HEK293 (cell line): ENCODE results near the gene MBD5.

Source experiments
- CTCF ChIA-PET: fragments of 350-600 bp; formaldehyde crosslinking; extraction: SDS; loops from one replicate; lab custom pipeline; 2021; ENCODE audit warnings: antibody characterized with exemption; lab: Yijun Ruan, JAX
- POLR2A ChIA-PET: fragments of 300-600 bp; formaldehyde crosslinking; extraction: SDS; loops from one replicate; lab custom pipeline; 2020; ENCODE audit warnings: antibody characterized with exemption, inconsistent platforms; lab: Yijun Ruan, JAX
- H3K27ac ChIP-seq: fragments of 200-500 bp; sonication (Bioruptor generic); 2 replicates; pipeline ENCODE4 v1.5.1; 2014; ENCODE audit warnings: low read depth, low read length, control low read depth, inconsistent platforms; ENCODE audit errors: extremely low read depth
- H3K36me3 ChIP-seq, 2 experiments: fragments of 200-500 bp in 1 of 2; sonication (Bioruptor generic) in 1 of 2; 1 replicate in 1 of 2; 2 replicates in 1 of 2; pipeline ENCODE4 v1.5.1; 2014 to 2017; ENCODE audit warnings: inconsistent platforms in 2 of 2, low read length in 2 of 2; ENCODE audit not compliant: control insufficient read depth in 2 of 2, insufficient read depth in 1 of 2
- H3K4me1 ChIP-seq: fragments of 200-500 bp; sonication (Bioruptor generic); 2 replicates; pipeline ENCODE4 v1.5.1; 2014; ENCODE audit warnings: mild to moderate bottlenecking, low read length, inconsistent platforms; ENCODE audit not compliant: control insufficient read depth, insufficient read depth
- H3K4me3 ChIP-seq: 2 replicates; pipeline ENCODE4 v1.5.1; 2011; ENCODE audit warnings: low read depth, mild to moderate bottlenecking, control low read depth, low read length, moderate library complexity
- H3K9me3 ChIP-seq: fragments of 200-500 bp; sonication (Bioruptor generic); 2 replicates; pipeline ENCODE4 v1.5.1; 2014; ENCODE audit warnings: low read depth, low read length, inconsistent platforms; ENCODE audit not compliant: control insufficient read depth, insufficient read depth
- AEBP2 ChIP-seq: fragments of 450-650 bp; formaldehyde crosslinking; IDR thresholded peaks from 2 replicates; pipeline ENCODE4 v1.5.1; 2016; ENCODE audit warnings: missing biosample characterization, missing genetic modification characterization, borderline replicate concordance
- HOXA7 ChIP-seq: sonication (generic); formaldehyde crosslinking; IDR thresholded peaks from 2 replicates; pipeline ENCODE4 v1.8.1; 2022; ENCODE audit warnings: missing genetic modification reagents, borderline replicate concordance
- KLF1 ChIP-seq: fragments of 450-650 bp; formaldehyde crosslinking; IDR thresholded peaks from 2 replicates; pipeline ENCODE4 v1.5.1; 2016; ENCODE audit warnings: missing biosample characterization, missing genetic modification characterization
- KLF17 ChIP-seq: fragments of 450-650 bp; formaldehyde crosslinking; IDR thresholded peaks from 2 replicates; pipeline ENCODE4 v1.5.1; 2016; ENCODE audit warnings: missing biosample characterization, missing genetic modification characterization
- KLF8 ChIP-seq: fragments of 450-650 bp; formaldehyde crosslinking; IDR thresholded peaks from 2 replicates; pipeline ENCODE4 v1.5.1; 2016; ENCODE audit warnings: missing biosample characterization, missing genetic modification characterization
- OSR2 ChIP-seq: fragments of 450-650 bp; formaldehyde crosslinking; IDR thresholded peaks from 2 replicates; pipeline ENCODE4 v1.5.1; 2016; ENCODE audit warnings: missing biosample characterization, missing genetic modification characterization
- PATZ1 ChIP-seq: fragments of 450-650 bp; formaldehyde crosslinking; IDR thresholded peaks from 2 replicates; pipeline ENCODE4 v1.5.1; 2016; ENCODE audit warnings: missing biosample characterization, missing genetic modification characterization
- PRDM6 ChIP-seq: fragments of 450-650 bp; formaldehyde crosslinking; IDR thresholded peaks from 2 replicates; pipeline ENCODE4 v1.5.1; 2017; ENCODE audit warnings: missing biosample characterization, missing genetic modification characterization
- REST ChIP-seq: fragments of 450-650 bp; formaldehyde crosslinking; IDR thresholded peaks from 2 replicates; pipeline ENCODE4 v1.5.1; 2016; ENCODE audit warnings: missing biosample characterization, missing genetic modification characterization
- SCRT2 ChIP-seq: fragments of 450-650 bp; formaldehyde crosslinking; IDR thresholded peaks from 2 replicates; pipeline ENCODE4 v1.5.1; 2016; ENCODE audit warnings: missing biosample characterization, missing genetic modification characterization
- YY1 ChIP-seq: fragments of 450-650 bp; formaldehyde crosslinking; IDR thresholded peaks from 2 replicates; pipeline ENCODE4 v1.5.1; 2018; ENCODE audit warnings: missing biosample characterization, missing genetic modification characterization
- ZBTB20 ChIP-seq: fragments of 450-650 bp; formaldehyde crosslinking; IDR thresholded peaks from 2 replicates; pipeline ENCODE4 v1.5.1; 2016; ENCODE audit warnings: missing biosample characterization, missing genetic modification characterization
- ZBTB44 ChIP-seq: fragments of 450-650 bp; IDR thresholded peaks from 2 replicates; pipeline ENCODE4 v1.5.1; 2018; ENCODE audit warnings: missing biosample characterization, mild to moderate bottlenecking, missing genetic modification characterization
- ZFHX2 ChIP-seq: fragments of 450-650 bp; formaldehyde crosslinking; conservative IDR thresholded peaks from 2 replicates; pipeline ENCODE4 v1.5.1; 2016; ENCODE audit warnings: missing biosample characterization, missing genetic modification characterization
- ZNF10 ChIP-seq: fragments of 450-650 bp; formaldehyde crosslinking; IDR thresholded peaks from 2 replicates; pipeline ENCODE4 v1.5.1; 2017; ENCODE audit warnings: missing biosample characterization, missing genetic modification characterization
- ZNF112 ChIP-seq: fragments of 450-650 bp; formaldehyde crosslinking; IDR thresholded peaks from 2 replicates; pipeline ENCODE4 v1.5.0; 2017; ENCODE audit warnings: missing biosample characterization, missing genetic modification characterization
- ZNF169 ChIP-seq: fragments of 450-650 bp; formaldehyde crosslinking; IDR thresholded peaks from 2 replicates; pipeline ENCODE4 v1.5.1; 2016; ENCODE audit warnings: missing biosample characterization, missing genetic modification characterization
- ZNF274 ChIP-seq, 2 experiments: fragments of 200-500 bp in 1 of 2; fragments of 450-650 bp in 1 of 2; sonication (Bioruptor generic) in 1 of 2; formaldehyde crosslinking in 1 of 2; IDR thresholded peaks; 2 replicates each; pipeline versions ENCODE4 v1.5.1 to v1.6.1; 2014 to 2016; ENCODE audit warnings: borderline replicate concordance in 1 of 2, inconsistent platforms in 1 of 2, low read length in 1 of 2, missing biosample characterization in 1 of 2, missing genetic modification characterization in 1 of 2
- ZNF423 ChIP-seq: fragments of 450-650 bp; formaldehyde crosslinking; IDR thresholded peaks from 2 replicates; pipeline ENCODE4 v1.5.1; 2016; ENCODE audit warnings: missing biosample characterization, missing genetic modification characterization
- ZNF513 ChIP-seq: fragments of 450-650 bp; IDR thresholded peaks from 2 replicates; pipeline ENCODE4 v1.5.1; 2018; ENCODE audit warnings: missing biosample characterization, missing genetic modification characterization
- ZNF548 ChIP-seq: fragments of 450-650 bp; formaldehyde crosslinking; IDR thresholded peaks from 2 replicates; pipeline ENCODE4 v1.5.1; 2016; ENCODE audit warnings: missing biosample characterization, missing genetic modification characterization
- ZNF585B ChIP-seq: fragments of 450-650 bp; formaldehyde crosslinking; IDR thresholded peaks from 2 replicates; pipeline ENCODE4 v1.5.1; 2016; ENCODE audit warnings: missing biosample characterization, missing genetic modification characterization
- ZNF596 ChIP-seq: fragments of 450-650 bp; IDR thresholded peaks from 2 replicates; pipeline ENCODE4 v1.5.0; 2018; ENCODE audit warnings: missing biosample characterization, mild to moderate bottlenecking, missing genetic modification characterization, moderate library complexity

Gene MBD5

GRCh38 chr2:148021059-148021861 lies at the start of gene MBD5 (continued):
- TF ChIP-seq ZNF274 (IDR thresholded peaks at IDR 0.05; ENCODE audit: low read length) (no peak), ZNF274 (tag by site-specific recombination; IDR thresholded peaks at IDR 0.05; ENCODE audit: borderline replicate concordance) (no peak), ZNF585B (tag by site-specific recombination) (no peak), SCRT2 (tag by site-specific recombination) (peak; percentile 67), ZBTB44 (tag by site-specific recombination) (peak; percentile 98), ZFHX2 (tag by site-specific recombination) (peak; percentile 42), ZNF169 (tag by site-specific recombination) (peak; percentile 98), OSR2 (peak; percentile 99), ZNF423 (tag by site-specific recombination) (no peak), ZNF596 (no peak; the same call in 1 of the 2 replicates), AEBP2 (tag by site-specific recombination) (no peak), KLF1 (tag by site-specific recombination) (no peak), ZBTB20 (tag by site-specific recombination) (peak; percentile 45; the same call in 1 of the 2 replicates), PATZ1 (peak; percentile 69), ZNF10 (tag by site-specific recombination) (peak; percentile 38; the same call in 1 of the 2 replicates), HOXA7 (CRISPR knock-in tag) (no peak)

GRCh38 chr2:147976102-147976501 lies 44.8 kb upstream of the MBD5 start:
- H3K4me3 ChIP-seq = no peak overlapping the region
- H3K36me3 ChIP-seq = peaks cover 12 to 19% of the 10 kb centered on the region in 2 experiments; a peak in 2 of 3 replicates
- no peaks in the 10 kb centered on the region for H3K4me1 ChIP-seq
- ChIA-PET POLR2A (no interaction called here), CTCF (no interaction called here)
- no peaks in the 10 kb centered on the region for H3K9me3 ChIP-seq
- H3K27ac ChIP-seq = no peak overlapping the region
- TF ChIP-seq REST (tag by site-specific recombination) (no peak), KLF17 (tag by site-specific recombination) (no peak), ZNF112 (tag by site-specific recombination) (no peak), YY1 (no peak), PRDM6 (no peak), ZNF513 (tag by site-specific recombination) (no peak), KLF8 (tag by site-specific recombination) (no peak), ZNF548 (tag by site-specific recombination) (no peak)
